Ishikawa (cell line): ENCODE data around the gene EMC6.

ENCODE experiments used
- CEBPB ChIP-seq: IDR thresholded peaks from 2 replicates; pipeline ENCODE4 v1.6.1; 2012
- CREB1 ChIP-seq: IDR thresholded peaks from 2 replicates; pipeline ENCODE4 v1.6.1; 2012; ENCODE audit warnings: low read depth
- EGR1 ChIP-seq: IDR thresholded peaks from 2 replicates; pipeline ENCODE4 v1.6.1; 2012
- EP300 ChIP-seq: IDR thresholded peaks from 2 replicates; pipeline ENCODE4 v1.6.1; 2012; ENCODE audit warnings: borderline replicate concordance
- FOXM1 ChIP-seq: IDR thresholded peaks from 2 replicates; pipeline ENCODE4 v1.6.1; 2012; ENCODE audit warnings: low read depth, borderline replicate concordance
- NFIC ChIP-seq: IDR thresholded peaks from 2 replicates; pipeline ENCODE4 v1.6.1; 2012
- RAD21 ChIP-seq: IDR thresholded peaks from 2 replicates; pipeline ENCODE4 v1.6.1; 2012; ENCODE audit warnings: low read depth
- TAF1 ChIP-seq: IDR thresholded peaks from 2 replicates; pipeline ENCODE4 v1.6.1; 2012; ENCODE audit warnings: low read depth, mild to moderate bottlenecking
- TCF12 ChIP-seq: IDR thresholded peaks from 2 replicates; pipeline ENCODE4 v1.6.1; 2012; ENCODE audit warnings: low read depth
- TEAD4 ChIP-seq: IDR thresholded peaks from 2 replicates; pipeline ENCODE4 v1.6.1; 2012
- YY1 ChIP-seq: IDR thresholded peaks from 2 replicates; pipeline ENCODE4 v1.6.1; 2012; ENCODE audit warnings: low read depth
- ZBTB7A ChIP-seq: IDR thresholded peaks from 2 replicates; pipeline ENCODE4 v1.6.1; 2012; ENCODE audit warnings: low read depth
- TF ChIP-seq, protein P1 (sequence below): IDR thresholded peaks from 2 replicates; pipeline ENCODE4 v1.6.1; 2012
- TF ChIP-seq, protein P2 (sequence below): IDR thresholded peaks from 2 replicates; pipeline ENCODE4 v1.6.1; 2012; ENCODE audit warnings: low read depth, mild to moderate bottlenecking
- TF ChIP-seq, protein P3 (sequence below): IDR thresholded peaks from 2 replicates; pipeline ENCODE4 v1.6.1; 2012

The EMC6 gene

DNA sequence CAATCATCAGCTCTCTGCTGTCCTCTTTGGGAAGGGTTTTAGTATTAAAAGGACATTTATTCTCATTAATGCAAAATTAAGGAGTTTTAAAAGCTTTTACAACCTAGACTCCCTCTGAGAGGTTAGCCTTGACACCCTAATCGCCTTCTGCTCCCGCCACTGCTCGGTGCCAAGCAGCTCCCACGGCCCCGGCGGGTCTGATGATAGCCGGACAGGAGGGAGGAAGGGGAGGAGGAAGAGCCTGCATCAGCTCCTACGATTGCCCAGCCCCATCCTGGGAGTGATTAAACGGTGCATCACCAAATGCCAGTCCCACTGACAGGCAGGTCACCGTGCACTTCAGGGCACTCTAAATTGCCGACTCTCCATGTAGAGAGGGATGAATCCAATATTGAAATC, 40.8 kb upstream of the EMC6 start:
- TF ChIP-seq, protein P1, sequence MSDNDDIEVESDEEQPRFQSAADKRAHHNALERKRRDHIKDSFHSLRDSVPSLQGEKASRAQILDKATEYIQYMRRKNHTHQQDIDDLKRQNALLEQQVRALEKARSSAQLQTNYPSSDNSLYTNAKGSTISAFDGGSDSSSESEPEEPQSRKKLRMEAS: no peak
- TF ChIP-seq EP300: no peak
- no peak for TF ChIP-seq TEAD4
- TF ChIP-seq TAF1: no peak
- TF ChIP-seq EGR1: no peak
- TF ChIP-seq CREB1: no peak
- no peak for TF ChIP-seq FOXM1
- no peak for TF ChIP-seq CEBPB
- TF ChIP-seq, protein P2, sequence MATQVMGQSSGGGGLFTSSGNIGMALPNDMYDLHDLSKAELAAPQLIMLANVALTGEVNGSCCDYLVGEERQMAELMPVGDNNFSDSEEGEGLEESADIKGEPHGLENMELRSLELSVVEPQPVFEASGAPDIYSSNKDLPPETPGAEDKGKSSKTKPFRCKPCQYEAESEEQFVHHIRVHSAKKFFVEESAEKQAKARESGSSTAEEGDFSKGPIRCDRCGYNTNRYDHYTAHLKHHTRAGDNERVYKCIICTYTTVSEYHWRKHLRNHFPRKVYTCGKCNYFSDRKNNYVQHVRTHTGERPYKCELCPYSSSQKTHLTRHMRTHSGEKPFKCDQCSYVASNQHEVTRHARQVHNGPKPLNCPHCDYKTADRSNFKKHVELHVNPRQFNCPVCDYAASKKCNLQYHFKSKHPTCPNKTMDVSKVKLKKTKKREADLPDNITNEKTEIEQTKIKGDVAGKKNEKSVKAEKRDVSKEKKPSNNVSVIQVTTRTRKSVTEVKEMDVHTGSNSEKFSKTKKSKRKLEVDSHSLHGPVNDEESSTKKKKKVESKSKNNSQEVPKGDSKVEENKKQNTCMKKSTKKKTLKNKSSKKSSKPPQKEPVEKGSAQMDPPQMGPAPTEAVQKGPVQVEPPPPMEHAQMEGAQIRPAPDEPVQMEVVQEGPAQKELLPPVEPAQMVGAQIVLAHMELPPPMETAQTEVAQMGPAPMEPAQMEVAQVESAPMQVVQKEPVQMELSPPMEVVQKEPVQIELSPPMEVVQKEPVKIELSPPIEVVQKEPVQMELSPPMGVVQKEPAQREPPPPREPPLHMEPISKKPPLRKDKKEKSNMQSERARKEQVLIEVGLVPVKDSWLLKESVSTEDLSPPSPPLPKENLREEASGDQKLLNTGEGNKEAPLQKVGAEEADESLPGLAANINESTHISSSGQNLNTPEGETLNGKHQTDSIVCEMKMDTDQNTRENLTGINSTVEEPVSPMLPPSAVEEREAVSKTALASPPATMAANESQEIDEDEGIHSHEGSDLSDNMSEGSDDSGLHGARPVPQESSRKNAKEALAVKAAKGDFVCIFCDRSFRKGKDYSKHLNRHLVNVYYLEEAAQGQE: no peak
- TF ChIP-seq, protein P3, sequence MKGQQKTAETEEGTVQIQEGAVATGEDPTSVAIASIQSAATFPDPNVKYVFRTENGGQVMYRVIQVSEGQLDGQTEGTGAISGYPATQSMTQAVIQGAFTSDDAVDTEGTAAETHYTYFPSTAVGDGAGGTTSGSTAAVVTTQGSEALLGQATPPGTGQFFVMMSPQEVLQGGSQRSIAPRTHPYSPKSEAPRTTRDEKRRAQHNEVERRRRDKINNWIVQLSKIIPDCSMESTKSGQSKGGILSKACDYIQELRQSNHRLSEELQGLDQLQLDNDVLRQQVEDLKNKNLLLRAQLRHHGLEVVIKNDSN: no peak
- no peak for TF ChIP-seq ZBTB7A
- TF ChIP-seq RAD21: no peak
- TF ChIP-seq NFIC: no peak
- no peak for TF ChIP-seq YY1

DNA sequence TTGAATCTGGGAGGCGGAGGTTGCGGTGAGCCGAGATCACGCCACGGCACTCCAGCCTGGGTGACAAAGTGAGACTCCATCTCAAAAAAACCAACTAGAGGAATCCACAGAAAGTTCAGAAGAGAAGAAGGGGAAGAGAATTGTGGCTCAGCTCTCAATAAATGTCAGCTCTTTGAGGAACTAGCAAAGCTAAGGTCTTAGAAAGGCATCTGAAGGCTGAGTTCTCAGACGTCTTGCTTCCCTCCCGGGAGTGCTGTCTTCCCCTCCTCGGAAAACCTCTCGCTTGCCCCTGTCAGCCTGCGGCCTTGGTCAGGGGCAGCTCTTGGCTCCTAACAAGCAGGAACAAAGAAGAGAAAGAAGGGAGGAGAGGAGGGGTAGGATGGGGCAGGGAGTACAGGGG, 37.8 kb upstream of the EMC6 start:
- TF ChIP-seq FOXM1 (no peak), ZBTB7A (no peak), YY1 (no peak), EGR1 (no peak), NFIC (no peak), RAD21 (no peak), TAF1 (no peak), TEAD4 (no peak), EP300 (no peak), CEBPB (no peak), TCF12 (no peak), CREB1 (no peak)
- TF ChIP-seq, protein P1: no peak
- TF ChIP-seq, protein P3: no peak
- TF ChIP-seq, protein P2: no peak

DNA sequence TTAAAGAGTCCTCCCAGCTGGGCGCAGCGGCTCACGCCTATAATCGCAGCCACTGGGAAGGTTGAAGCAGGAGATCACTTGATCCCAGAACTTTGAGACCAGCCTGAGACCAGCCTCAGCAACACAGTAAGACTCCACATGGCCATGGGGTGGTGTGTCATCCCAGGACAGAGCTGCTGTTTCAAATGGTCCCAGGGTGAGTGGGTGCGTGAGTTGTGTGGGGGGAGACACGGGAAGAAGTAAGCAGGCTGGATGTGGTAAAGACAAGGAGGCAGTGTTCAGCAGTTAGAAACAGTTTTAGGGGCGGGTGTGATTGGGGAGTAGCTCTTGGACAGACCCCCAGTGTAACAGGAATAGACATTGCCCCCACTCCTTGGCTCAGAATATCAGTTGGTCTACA, 36.3 kb upstream of the EMC6 start:
- TF ChIP-seq EP300 (no peak), RAD21 (no peak), FOXM1 (no peak), TAF1 (no peak), CREB1 (no peak), NFIC (no peak), ZBTB7A (no peak), YY1 (no peak), EGR1 (no peak), TCF12 (no peak)
- TF ChIP-seq, protein P3: no peak
- TF ChIP-seq, protein P2: no peak

DNA sequence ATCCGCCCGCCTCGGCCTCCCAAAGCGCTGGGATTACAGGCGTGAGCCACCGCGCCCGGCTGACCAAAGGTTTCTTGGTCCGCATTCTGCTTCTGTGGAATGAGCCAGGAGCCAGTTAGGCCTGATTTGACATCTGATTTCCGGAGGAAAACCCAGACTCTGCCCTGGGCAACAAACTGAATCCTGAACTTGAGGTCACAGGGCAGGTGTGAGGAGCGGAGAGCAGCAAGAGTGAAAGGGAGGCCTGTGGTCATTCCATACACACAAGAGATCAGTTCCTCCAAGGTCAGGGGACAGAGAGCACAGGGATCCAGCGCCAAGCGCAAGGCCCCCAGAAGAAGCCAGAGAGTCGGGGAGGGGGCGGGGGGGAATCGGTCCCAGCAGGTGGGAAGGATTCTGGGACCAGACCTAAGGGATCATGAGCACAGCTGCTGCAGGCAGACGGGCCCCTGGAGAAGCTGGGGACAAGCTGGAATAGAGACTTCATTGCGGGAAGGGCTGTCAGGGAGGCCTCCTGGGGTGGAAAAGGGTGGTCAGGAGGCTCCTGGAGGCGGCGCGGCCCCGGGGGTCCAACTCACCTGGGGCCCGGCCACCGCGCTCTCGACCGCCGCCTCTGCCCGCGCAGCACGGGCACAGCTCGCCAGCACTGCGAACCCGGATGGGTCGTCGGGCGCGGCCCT, 33.0 kb upstream of the EMC6 start:
- TF ChIP-seq CREB1 (no peak), CEBPB (no peak), TAF1 (no peak), YY1 (no peak), FOXM1 (no peak), TEAD4 (no peak), NFIC (no peak), TCF12 (no peak), EGR1 (no peak), RAD21 (no peak), ZBTB7A (no peak), EP300 (no peak)
- TF ChIP-seq, protein P3: no peak
- TF ChIP-seq, protein P2: no peak
- TF ChIP-seq, protein P1: no peak
